H54 (cell line): ENCODE results near the gene TFCP2L1.
A peak's percentile ranks its signal among the peaks of the same experiment; 100 is the strongest.

Experiments
- DNase-seq: peaks from one replicate; pipeline ENCODE4 v3.0.0; 2011; ENCODE audit warnings: low spot score, mixed read lengths; ENCODE audit not compliant: insufficient read length
- FAIRE-seq: peaks from 3 replicates; lab custom pipeline; 2011; peaks lifted over from hg19 to GRCh38; lab: Jason Lieb, UNC
- POLR2A ChIP-seq: IDR thresholded peaks from 2 replicates; pipeline ENCODE4 v1.6.1; 2011; ENCODE audit warnings: low read depth, mild to moderate bottlenecking, low read length

TFCP2L1 gene

GRCh38 chr2:121202541-121203310 is 82.3 kb downstream of the TFCP2L1 start:
- no peak for FAIRE-seq
- DNase-seq: peak; percentile 23

GRCh38 chr2:121201796-121202195 is 83.2 kb downstream of the TFCP2L1 start:
- DNase-seq: no peak
- FAIRE-seq: no peak
- TF ChIP-seq POLR2A: no peak

More at GRCh38 chr2:121202541-121203310, 82.3 kb downstream of the TFCP2L1 start:
- no peak for TF ChIP-seq POLR2A

DNA sequence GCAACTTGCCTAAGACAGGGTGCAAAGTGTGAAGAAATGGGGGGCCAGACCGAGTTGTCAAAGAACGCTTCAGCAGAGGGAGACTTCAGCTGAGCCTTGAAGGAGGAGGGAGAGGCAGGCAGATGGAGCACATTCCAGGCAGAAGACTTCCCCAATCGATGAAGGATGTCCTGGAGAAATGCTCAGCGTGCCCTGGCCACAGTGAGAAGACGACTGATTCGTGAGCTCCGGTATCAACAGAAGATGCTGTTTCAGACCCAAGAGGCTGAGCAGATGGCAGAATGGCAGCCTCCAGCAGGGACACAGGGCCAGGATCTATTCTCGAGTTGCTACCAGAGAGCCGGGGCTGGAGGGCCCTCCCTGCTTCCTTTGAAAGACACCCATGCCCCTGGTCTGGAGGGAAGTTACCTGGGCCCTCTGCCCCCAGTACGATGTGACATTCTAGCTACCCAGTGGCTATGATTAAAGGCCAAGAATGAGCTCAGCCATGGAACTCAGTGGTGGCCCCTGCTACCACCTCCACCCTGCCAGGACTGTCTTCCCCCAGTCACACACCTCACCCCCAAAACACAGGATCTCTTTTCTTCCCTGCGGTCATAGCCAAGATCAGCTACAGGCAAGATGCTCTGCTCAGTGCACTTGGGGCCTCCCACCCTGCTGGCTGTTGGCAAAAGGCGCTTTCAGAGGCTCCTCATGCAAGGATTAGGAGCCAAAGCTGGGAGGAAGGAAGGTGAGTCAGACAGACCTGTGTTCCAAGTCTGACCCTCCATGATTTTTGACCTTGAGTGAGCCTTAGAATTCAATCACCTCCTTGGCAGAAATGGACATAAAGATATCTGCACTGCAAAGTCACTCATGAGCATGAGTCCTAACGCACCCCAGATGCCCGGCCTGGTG is 84.3 kb downstream of the TFCP2L1 start:
- FAIRE-seq: no peak
- TF ChIP-seq POLR2A: no peak
- DNase-seq: no peak

DNA sequence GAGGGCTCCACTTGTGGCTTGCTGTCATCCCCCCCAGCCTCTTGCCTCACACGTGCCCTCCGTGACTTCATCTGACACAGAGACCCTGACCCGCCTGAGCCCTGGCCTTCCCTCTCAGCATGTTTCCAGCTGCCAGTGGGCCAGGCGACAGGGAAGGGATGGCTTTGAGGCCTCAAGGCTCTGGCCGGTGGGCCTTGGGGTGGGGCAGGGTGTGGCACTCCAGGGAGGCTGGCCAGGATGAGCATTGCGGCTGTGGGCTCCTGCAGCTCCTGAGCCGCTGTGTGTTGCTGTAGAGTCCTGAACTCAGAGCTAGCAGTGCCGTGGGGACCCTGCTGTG is 85.0 kb downstream of the TFCP2L1 start:
- TF ChIP-seq POLR2A: no peak
- FAIRE-seq (no peak), DNase-seq (no peak)

DNA sequence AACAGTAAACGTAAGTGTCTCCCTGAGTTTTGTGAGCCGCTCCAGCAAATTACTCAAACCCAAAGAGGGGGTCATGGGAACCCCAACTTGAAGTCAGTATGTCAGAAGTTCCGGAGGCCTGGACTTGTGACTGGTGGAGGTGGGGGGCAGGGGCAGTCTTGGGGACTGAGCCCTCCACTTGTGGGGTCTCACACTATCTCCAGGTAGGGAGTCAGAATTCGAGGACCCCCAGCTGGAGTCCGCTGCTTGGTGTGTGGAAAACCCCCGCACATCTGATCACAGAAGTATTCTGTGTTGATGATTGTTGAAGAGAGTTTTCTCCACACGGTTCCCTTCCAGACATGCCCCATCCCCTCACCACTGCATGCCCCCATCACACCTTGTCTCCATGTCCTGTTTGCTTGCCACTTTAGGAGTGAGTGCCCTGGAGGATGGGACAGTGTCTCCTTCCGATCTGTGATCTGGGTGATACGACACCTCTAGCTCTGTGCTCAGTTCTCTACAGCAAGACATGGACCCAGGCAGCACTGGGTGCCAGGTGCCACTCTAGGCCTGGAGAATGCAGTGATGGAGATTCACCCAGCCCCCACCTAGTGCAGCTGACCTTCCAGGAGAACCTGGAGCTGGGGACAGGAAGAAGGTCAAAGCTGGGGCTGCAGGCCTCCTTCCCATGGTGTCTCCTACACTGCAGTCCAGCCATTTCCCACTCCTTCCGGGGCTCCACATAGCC is 85.6 kb downstream of the TFCP2L1 start:
- no peak for DNase-seq
- FAIRE-seq: no peak
- TF ChIP-seq POLR2A: no peak

DNA sequence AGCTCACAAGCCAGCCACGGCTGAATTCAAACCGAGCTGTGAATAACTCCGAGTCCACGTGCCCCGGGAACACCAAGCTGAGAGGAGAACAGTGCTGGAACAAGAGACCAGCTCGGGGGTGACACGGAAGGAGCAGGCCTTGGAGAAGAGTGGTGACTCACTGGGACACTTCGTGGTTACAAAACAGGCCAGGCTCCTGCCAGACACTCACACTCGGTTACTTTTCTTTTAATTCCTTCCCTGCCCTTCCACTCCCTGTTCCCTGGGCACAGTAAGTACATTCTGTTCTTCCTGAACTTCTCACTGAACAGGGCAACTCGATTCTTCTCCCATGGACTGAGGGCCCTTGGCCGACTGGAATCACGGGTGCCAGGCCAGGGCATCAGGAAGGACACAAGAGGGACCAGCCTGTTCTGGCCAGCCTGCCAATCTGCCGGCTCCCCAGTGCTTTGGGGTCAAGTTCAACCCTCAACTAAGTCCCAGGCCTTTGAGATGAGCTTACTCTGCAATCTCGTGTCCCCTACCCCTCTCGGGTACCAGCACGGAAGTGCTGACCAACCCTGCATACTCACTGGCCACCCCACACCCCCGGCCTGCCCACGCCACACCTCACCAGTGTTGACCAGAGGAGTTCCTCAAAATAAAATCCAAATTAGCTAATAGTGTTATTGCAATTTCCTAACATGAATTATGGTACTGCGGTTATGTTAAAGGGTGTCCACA is 87.5 kb downstream of the TFCP2L1 start:
- DNase-seq (peak; percentile 49), FAIRE-seq (no peak)
- TF ChIP-seq POLR2A: no peak

DNA sequence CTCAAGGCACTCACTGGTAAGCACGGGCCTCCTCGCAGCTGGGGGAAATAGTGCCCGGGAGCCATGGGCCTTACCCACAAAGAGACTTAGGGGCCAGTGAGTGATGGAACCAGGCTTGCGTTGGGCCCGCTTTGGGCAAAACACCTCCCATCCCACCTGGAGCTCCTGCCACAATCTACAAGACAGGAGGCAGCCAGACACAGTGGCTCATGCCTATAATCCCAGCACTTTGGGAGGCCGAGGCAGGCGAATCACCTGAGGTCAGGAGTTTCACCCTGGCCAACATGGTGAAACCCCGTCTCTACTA is 88.2 kb downstream of the TFCP2L1 start:
- no peak for FAIRE-seq
- no peak for DNase-seq
- no peak for TF ChIP-seq POLR2A

GRCh38 chr2:121196132-121196848 is 88.7 kb downstream of the TFCP2L1 start:
- no peak for TF ChIP-seq POLR2A
- no peak for FAIRE-seq
- DNase-seq: no peak

- TF ChIP-seq POLR2A: no peak
- DNase-seq (no peak), FAIRE-seq (no peak)
Observed at GRCh38 chr2:121195036-121195435, 90.0 kb downstream of the TFCP2L1 start.

- DNase-seq (no peak), FAIRE-seq (no peak)
- no peak for TF ChIP-seq POLR2A
Observed at GRCh38 chr2:121194626-121195025, 90.4 kb downstream of the TFCP2L1 start.

DNA sequence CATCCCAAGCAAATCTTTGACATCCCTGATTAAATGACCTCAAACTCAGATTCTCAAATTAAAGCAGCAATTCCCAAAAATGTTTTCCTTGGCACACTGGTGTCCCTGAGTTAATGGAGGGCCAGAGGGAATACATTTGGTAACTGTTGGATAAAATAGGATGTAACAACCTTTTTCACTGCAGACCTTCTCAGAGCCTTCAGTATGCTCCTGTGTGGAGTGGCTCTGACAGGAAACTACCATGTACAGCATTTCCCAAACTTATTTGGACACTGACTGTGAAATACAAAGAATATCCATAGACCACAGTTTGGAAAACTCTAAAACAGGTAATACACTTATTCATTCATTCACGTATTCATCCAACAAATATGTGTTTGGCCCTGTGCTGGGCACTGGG is 91.8 kb downstream of the TFCP2L1 start:
- no peak for TF ChIP-seq POLR2A
- no peak for DNase-seq
- no peak for FAIRE-seq

- no peak for TF ChIP-seq POLR2A
- no peak for DNase-seq
- no peak for FAIRE-seq
Observed at GRCh38 chr2:121192576-121192975, 92.4 kb downstream of the TFCP2L1 start.
